Psoas muscle (tissue), 8 donors: ENCODE measurements around the gene APOC3. TPM values are rescaled to one million over a fixed set of nuclear protein-coding genes. Genes with fewer than 3 reads are reported as not detected.

ENCODE experiments used
- ATAC-seq, 4 donors: fragments of 200-7000 bp; cut with Tn5 transposase; one replicate each; pipeline ENCODE4 v1.9.1; 2020; ENCODE audit warnings: moderate library complexity in 3 of 4, mild to moderate bottlenecking in 2 of 4
- DNase-seq, 2 donors: peaks; one replicate each; pipeline ENCODE4 v3.0.0-alpha.2; 2020
- H3K27ac ChIP-seq: fragments of 200-600 bp; one replicate; pipeline ENCODE4 v1.8.0; 2022
- H3K27me3 ChIP-seq, 3 donors: fragments of 200-600 bp in 1 of 3; one replicate each; pipeline versions ENCODE4 v1.6.1 to v1.8.0; 2013 to 2022; ENCODE audit warnings: low read length in 2 of 3, mild to moderate bottlenecking in 2 of 3, moderate library complexity in 1 of 3; ENCODE audit not compliant: insufficient read depth in 3 of 3
- H3K36me3 ChIP-seq, 2 donors: fragments of 200-600 bp in 1 of 2; one replicate each; pipeline versions ENCODE4 v1.6.1 to v1.8.0; 2013 to 2022; ENCODE audit warnings: low read depth in 1 of 2, mild to moderate bottlenecking in 1 of 2, moderate library complexity in 1 of 2; ENCODE audit not compliant: insufficient read depth in 1 of 2
- H3K4me1 ChIP-seq: fragments of 200-600 bp; one replicate; pipeline ENCODE4 v1.8.0; 2022
- H3K4me3 ChIP-seq: fragments of 200-600 bp; one replicate; pipeline ENCODE4 v1.8.0; 2022; ENCODE audit warnings: mild to moderate bottlenecking
- H3K9me3 ChIP-seq: fragments of 200-600 bp; one replicate; pipeline ENCODE4 v1.8.0; 2022
- WGBS, 3 donors: extraction: QIAGEN DNeasy Blood & Tissue Kit; methylation state at CpG; one replicate each; pipeline versions ENCODE4 v1.1.6 to v1.1.7; 2013; 5-methylcytosine and 5-hydroxymethylcytosine counted together
- intact Hi-C, 2 donors: fragments of 100-400 bp; cut with DNase I; formaldehyde crosslinking; loops; one replicate each; pipeline versions ENCODE4 v1.11.0 to v1.14.2; 2022
- polyA plus RNA-seq, 3 donors: library from polyadenylated mRNA; stranded (reverse); fragments of 200-250 nt; gene quantifications; one replicate each; pipeline ENCODE4 v1.2.3, GENCODE V29; 2013
- total RNA-seq, 4 donors: library from RNA; stranded (reverse); fragmentation: NEBNext Ultra II Directional in 2 of 4; extraction: Animal tissue kit (Norgen Biotek cat#: 25700) in 2 of 4; gene quantifications; one replicate each; pipeline versions ENCODE4 v1.2.1 to v1.2.4, GENCODE V29; 2021 to 2023
- TF ChIP-seq, protein P1 (sequence below): fragments of 200-600 bp; IDR thresholded peaks from one replicate; pipeline ENCODE4 v1.8.0; 2022; ENCODE audit warnings: antibody characterized with exemption
- donor health status: healthy with polysubstance abuse.
- donor health status: DM: no; HTN: no; CAD: no; lungs with moderate emphysema.
- donor health status: Bipolar disorder and iron deficiency.
- donor health status: healthy.
- donor health status: DM: yes; HTN: yes; CAD: no.
- donor health status: DM: no; HTN: no; CAD: no.
- donor health status: DM: no; HTN: no; CAD: no.
- donor health status: DM: yes; HTN: yes; CAD: no.

APOC3 gene
- total and polyA plus RNA-seq, 7 donors: 0.26 to 2.2 (median 0.46) TPM; not detected in 4

DNA sequence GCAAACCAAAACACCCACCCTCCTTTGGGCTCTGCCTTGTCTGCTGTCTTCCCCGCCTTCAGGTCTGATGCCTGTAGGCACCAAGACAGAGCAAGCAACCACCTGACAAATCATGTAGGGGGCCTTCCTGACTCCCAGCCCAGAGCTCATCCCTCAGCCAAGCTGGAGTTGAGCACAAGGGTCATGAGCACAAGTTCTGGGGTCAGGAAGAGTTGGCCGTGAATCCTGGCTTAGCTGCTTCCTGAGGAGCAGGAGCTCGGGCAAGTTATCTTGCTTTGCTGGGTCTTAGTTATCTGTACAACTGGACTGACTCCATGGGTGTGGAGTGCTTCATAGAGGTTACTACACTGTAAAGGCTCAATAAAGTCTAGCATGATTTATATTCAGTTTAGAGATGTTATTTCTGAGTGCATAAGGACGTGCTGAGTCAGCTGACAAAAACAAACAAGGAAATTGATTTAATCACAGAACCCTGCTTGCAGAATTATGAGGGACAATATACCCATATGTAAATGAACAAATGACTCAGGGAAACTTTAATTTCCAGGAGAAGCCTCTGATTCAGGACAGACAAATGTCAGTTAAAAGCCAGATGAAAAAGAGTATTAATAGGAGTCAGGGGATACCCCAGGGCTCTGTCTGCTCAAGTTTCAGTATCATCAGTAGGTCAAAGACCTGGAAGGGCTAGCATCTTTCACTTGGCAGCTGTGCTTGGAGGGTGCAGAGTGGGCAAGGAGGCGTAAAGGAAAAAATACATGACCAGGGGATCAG is 22.7 kb downstream of the APOC3 start:
- Histone ChIP-seq H3K27ac (no peak overlapping the region), H3K9me3 (no peaks in the 10 kb centered on the region), H3K27me3 (no peaks in the 10 kb centered on the region), H3K4me3 (no peak overlapping the region), H3K36me3 (peaks cover 0 to 49% of the 10 kb centered on the region in 2 donors), H3K4me1 (peaks cover 17% of the 10 kb centered on the region)
- intact Hi-C loops: no loop called here
- ATAC-seq (peak in 3 of 4 donors; percentile 42 to 71 (median 48)), DNase-seq (no peak)
- TF ChIP-seq, protein P1, sequence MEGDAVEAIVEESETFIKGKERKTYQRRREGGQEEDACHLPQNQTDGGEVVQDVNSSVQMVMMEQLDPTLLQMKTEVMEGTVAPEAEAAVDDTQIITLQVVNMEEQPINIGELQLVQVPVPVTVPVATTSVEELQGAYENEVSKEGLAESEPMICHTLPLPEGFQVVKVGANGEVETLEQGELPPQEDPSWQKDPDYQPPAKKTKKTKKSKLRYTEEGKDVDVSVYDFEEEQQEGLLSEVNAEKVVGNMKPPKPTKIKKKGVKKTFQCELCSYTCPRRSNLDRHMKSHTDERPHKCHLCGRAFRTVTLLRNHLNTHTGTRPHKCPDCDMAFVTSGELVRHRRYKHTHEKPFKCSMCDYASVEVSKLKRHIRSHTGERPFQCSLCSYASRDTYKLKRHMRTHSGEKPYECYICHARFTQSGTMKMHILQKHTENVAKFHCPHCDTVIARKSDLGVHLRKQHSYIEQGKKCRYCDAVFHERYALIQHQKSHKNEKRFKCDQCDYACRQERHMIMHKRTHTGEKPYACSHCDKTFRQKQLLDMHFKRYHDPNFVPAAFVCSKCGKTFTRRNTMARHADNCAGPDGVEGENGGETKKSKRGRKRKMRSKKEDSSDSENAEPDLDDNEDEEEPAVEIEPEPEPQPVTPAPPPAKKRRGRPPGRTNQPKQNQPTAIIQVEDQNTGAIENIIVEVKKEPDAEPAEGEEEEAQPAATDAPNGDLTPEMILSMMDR: no peak
- 41 to 61% (median 41%) methylated on average over 5 of the region's 5 CpGs for WGBS, 3 donors

DNA sequence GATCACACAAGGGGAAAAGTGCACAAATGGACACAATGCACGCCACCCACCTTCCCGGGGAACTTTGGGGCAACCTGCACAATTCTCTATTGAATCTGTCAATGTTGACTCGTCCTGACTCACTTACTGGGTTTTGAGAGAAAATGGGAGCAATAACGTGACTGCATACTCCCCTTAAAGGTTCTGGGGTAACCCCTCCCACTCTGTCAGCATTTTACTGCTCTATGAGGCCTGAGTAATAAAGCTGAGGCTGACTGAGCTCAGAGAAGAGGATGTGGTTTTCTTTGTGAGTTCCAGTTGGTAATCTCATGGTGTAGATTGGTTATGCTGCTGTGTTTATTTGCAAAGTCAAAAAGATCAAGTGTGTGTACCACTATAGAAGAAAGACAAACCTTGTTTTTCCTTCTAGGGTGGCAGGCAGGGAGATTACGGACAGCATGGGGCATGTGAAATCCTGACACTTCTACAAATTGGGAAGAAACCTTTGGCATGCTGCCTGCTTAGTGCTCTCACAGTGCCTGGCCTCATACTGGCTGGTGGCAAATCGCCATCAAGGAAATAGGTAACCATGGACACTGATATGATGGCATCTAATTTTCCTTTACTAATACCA is 23.9 kb downstream of the APOC3 start:
- Histone ChIP-seq H3K36me3 (peaks cover 0 to 49% of the 10 kb centered on the region in 2 donors), H3K27ac (no peak overlapping the region), H3K4me1 (peaks cover 17% of the 10 kb centered on the region), H3K9me3 (no peaks in the 10 kb centered on the region), H3K4me3 (no peak overlapping the region), H3K27me3 (no peaks in the 10 kb centered on the region)
- TF ChIP-seq, protein P1: no peak
- intact Hi-C loops: no loop called here
- DNase-seq: no peak
- WGBS, 3 donors: 72 to 92% (median 81%) methylated on average over 6 of the region's 6 CpGs
- ATAC-seq: peak in 2 of 4 donors; percentile 22 to 31

DNA sequence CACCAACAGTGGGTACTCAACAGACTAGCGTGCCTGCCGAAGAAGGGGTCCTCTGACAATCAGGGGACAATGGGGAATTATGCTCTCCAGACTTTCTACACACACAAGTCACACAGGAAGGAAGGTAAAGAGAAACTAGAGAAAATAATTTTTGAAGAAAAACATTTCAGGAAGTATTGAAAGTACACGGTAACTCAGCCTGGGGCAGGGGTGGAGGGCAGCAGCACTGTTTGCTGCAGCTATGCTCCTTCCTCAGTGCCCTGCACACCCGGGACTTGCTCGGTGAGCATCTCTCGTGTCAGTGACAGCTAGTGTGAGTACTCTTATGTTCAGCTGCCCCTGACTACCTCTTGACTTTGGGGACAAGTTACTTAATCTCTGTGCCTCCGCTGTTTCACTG is 25.7 kb downstream of the APOC3 start:
- H3K36me3 ChIP-seq: peaks cover 0 to 54% of the 10 kb centered on the region in 2 donors
- TF ChIP-seq, protein P1: no peak

DNA sequence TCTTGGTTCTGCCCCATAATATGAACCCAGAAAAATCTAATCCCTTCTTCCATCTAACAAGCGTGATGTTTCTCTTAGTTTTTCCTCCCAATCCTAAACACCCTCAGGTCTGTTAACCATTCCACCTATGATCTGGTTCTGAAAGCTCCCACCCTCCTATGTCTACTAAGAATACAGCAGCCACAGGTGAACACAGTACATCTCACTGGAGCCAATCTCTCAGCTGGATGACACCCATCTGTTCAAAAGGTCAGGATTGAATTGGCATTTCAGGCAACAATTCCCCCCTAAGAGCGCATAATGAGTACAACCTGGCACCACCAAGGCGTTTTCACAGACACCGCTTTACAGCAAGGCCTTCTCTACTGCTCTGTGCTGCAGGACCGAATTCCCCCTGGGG is 26.7 kb downstream of the APOC3 start:
- H3K4me3 ChIP-seq: no peak overlapping the region
- no peaks in the 10 kb centered on the region for H3K27me3 ChIP-seq
- no peak for DNase-seq
- intact Hi-C loops: no loop called here
- no peaks in the 10 kb centered on the region for H3K9me3 ChIP-seq
- no peak for ATAC-seq
- TF ChIP-seq, protein P1: no peak
- WGBS, 3 donors: 77 to 95% (median 77%) methylated on average over 5 of the region's 5 CpGs
- H3K27ac ChIP-seq: no peak overlapping the region
- H3K36me3 ChIP-seq: peaks cover 0 to 59% of the 10 kb centered on the region in 2 donors
- peaks cover 17% of the 10 kb centered on the region for H3K4me1 ChIP-seq

More for the DNA sequence above, 25.7 kb downstream of the APOC3 start:
- no peak overlapping the region for H3K27ac ChIP-seq
- no peak overlapping the region for H3K4me3 ChIP-seq
- peaks cover 17% of the 10 kb centered on the region for H3K4me1 ChIP-seq
- DNase-seq (no peak), ATAC-seq (no peak)
- no peaks in the 10 kb centered on the region for H3K9me3 ChIP-seq
- WGBS, 3 donors: 94 to 96% (median 95%) methylated on average over 7 of the region's 7 CpGs
- intact Hi-C loops: no loop called here
- no peaks in the 10 kb centered on the region for H3K27me3 ChIP-seq
